ENCODE measurements around the gene CTDNEP1. TPM values are rescaled to one million over a fixed set of nuclear protein-coding genes. Genes with fewer than 3 reads are reported as not detected.

Gene CTDNEP1
- total RNA-seq, 2 experiments from 2014 or later: 79.3 to 80.7 TPM

DNA sequence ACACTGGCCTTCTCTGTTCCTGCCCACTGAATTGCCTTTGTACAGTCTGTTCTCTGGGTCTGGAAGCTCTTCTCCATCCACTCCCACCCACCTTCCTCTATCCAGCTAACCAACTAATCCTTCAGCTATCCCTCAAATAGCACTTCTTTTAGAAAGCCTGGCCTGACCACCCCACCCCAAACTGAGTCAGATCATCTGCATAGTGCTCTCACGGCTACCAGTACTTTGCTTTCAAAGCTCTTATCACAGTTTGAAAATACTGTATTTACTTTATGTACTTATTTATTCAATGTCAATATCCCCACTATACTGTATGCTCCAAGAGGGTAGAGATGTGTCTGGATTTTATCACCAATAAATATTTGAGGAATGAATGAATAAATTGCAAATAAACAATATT is 15.2 kb upstream of the CTDNEP1 start:
- no peaks in the 10 kb centered on the region for H3K9me3 Mint-ChIP-seq
- Histone ChIP-seq H3K4me3 (ENCODE audit: low read length) (no peak overlapping the region), H3K27ac (ENCODE audit: low read depth in 1 of 2, low read length in 2 of 2) (no peak overlapping the region), H3K4me1 (ENCODE audit: insufficient read depth, low read length) (peaks cover 21% of the 10 kb centered on the region), H3K9me3 (ENCODE audit: control insufficient read depth in 1 of 2, insufficient read depth in 1 of 2, low read length in 2 of 2) (peaks cover 0 to 7% of the 10 kb centered on the region in 2 experiments), H3K36me3 (ENCODE audit: insufficient read depth, low read length) (no peaks in the 10 kb centered on the region), H3K27me3 (ENCODE audit: control insufficient read depth in 1 of 2, insufficient read depth in 2 of 2, low read length in 2 of 2) (peaks cover 11 to 13% of the 10 kb centered on the region in 2 experiments)
- DNase-seq (no peak), ATAC-seq (ENCODE audit: poor library complexity) (no peak)
- no peak overlapping the region for H3K4me3 Mint-ChIP-seq
- no peak for TF ChIP-seq CTCF (IDR thresholded peaks at IDR 0.05)
- POLR2A ChIA-PET: interaction anchor here (0.7 kb wide), 1 partner anchor 10 kb away, joined by 4 read pairs; no protein-coding TSS in a partner anchor
- peaks cover 15% of the 10 kb centered on the region for H3K27me3 Mint-ChIP-seq
- intact Hi-C loops (cut with DNase I, micrococcal nuclease): no loop called here
- peaks cover 22% of the 10 kb centered on the region for H3K4me1 Mint-ChIP-seq (ENCODE audit: low read depth)
- H3K27ac Mint-ChIP-seq: no peak overlapping the region
- CTCF ChIA-PET: interaction anchor here (1.0 kb wide), 2 partner anchors 29 to 46 kb away, joined by 3 to 4 read pairs; no protein-coding TSS in a partner anchor
- H3K36me3 Mint-ChIP-seq (ENCODE audit: low read depth): no peaks in the 10 kb centered on the region

DNA sequence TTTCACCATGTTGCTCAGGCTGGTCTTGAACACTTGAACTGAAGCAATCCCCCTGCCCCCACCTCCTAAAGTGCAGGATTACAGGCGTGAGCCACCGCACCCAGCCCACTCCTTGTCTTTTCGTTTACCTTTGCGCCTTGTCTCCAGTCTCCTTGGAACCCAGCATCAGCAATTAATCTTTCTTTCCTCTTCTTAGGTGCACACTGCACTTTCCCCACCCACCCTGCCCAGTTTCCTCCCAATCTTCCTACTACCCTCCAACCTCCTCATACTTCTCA is 12.2 kb upstream of the CTDNEP1 start:
- Histone ChIP-seq H3K27me3 (ENCODE audit: control insufficient read depth in 1 of 2, insufficient read depth in 2 of 2, low read length in 2 of 2) (peaks cover 12 to 13% of the 10 kb centered on the region in 2 experiments), H3K36me3 (ENCODE audit: insufficient read depth, low read length) (peaks cover 7% of the 10 kb centered on the region), H3K27ac (ENCODE audit: low read depth in 1 of 2, low read length in 2 of 2) (no peak overlapping the region), H3K4me1 (ENCODE audit: insufficient read depth, low read length) (peaks cover 35% of the 10 kb centered on the region), H3K4me3 (ENCODE audit: low read length) (no peak overlapping the region), H3K9me3 (ENCODE audit: control insufficient read depth in 1 of 2, insufficient read depth in 1 of 2, low read length in 2 of 2) (peaks cover 0 to 7% of the 10 kb centered on the region in 2 experiments)
- peaks cover 15% of the 10 kb centered on the region for H3K27me3 Mint-ChIP-seq
- ChIA-PET CTCF (interaction anchor here (2.1 kb wide), 1 partner anchor 33 kb away, joined by 4 read pairs; no protein-coding TSS in a partner anchor), POLR2A (interaction anchor here (0.6 to 1.1 kb wide), 2 partner anchors 82 to 218 kb away, joined by 3 read pairs; no protein-coding TSS in a partner anchor)
- intact Hi-C loops (cut with DNase I, micrococcal nuclease): no loop called here
- DNase-seq (no peak), ATAC-seq (ENCODE audit: poor library complexity) (no peak)
- peaks cover 10% of the 10 kb centered on the region for H3K36me3 Mint-ChIP-seq (ENCODE audit: low read depth)
- peak overlapping the region; percentile 1 for H3K27ac Mint-ChIP-seq
- no peak for TF ChIP-seq CTCF (IDR thresholded peaks at IDR 0.05)
- peaks cover 28% of the 10 kb centered on the region for H3K4me1 Mint-ChIP-seq (ENCODE audit: low read depth)
- no peaks in the 10 kb centered on the region for H3K9me3 Mint-ChIP-seq
- peak overlapping the region; percentile 63 for H3K4me3 Mint-ChIP-seq

- peaks cover 12% of the 10 kb centered on the region for H3K36me3 ChIP-seq (ENCODE audit: insufficient read depth, low read length)
- peak in 3 of 14 experiments; percentile 24 to 47 (median 39) for DNase-seq
- peaks cover 35% of the 10 kb centered on the region for H3K4me1 ChIP-seq (ENCODE audit: insufficient read depth, low read length)
- peak overlapping the region; percentile 84 for H3K4me3 Mint-ChIP-seq
- peak overlapping the region; percentile 6 for H3K27ac Mint-ChIP-seq
- H3K9me3 ChIP-seq (ENCODE audit: control insufficient read depth in 1 of 2, insufficient read depth in 1 of 2, low read length in 2 of 2): peaks cover 0 to 7% of the 10 kb centered on the region in 2 experiments
- ChIA-PET CTCF (no interaction called here), POLR2A (interaction anchor here (0.6 to 1.1 kb wide), 3 partner anchors 83 to 227 kb away, joined by 3 read pairs; partner anchors contain the start of gene SLC16A13)
- H3K36me3 Mint-ChIP-seq (ENCODE audit: low read depth): peaks cover 14% of the 10 kb centered on the region
- no peaks in the 10 kb centered on the region for H3K9me3 Mint-ChIP-seq
- no peak overlapping the region for H3K27ac ChIP-seq (ENCODE audit: low read depth in 1 of 2, low read length in 2 of 2)
- H3K4me1 Mint-ChIP-seq (ENCODE audit: low read depth): peaks cover 28% of the 10 kb centered on the region
- ATAC-seq (ENCODE audit: poor library complexity): peak; percentile 39
- H3K4me3 ChIP-seq (ENCODE audit: low read length): peak overlapping the region; percentile 33
- H3K27me3 ChIP-seq (ENCODE audit: control insufficient read depth in 1 of 2, insufficient read depth in 2 of 2, low read length in 2 of 2): peaks cover 12 to 13% of the 10 kb centered on the region in 2 experiments
- intact Hi-C loops (cut with DNase I, micrococcal nuclease): no loop called here
- H3K27me3 Mint-ChIP-seq: peaks cover 15% of the 10 kb centered on the region
- TF ChIP-seq CTCF (IDR thresholded peaks at IDR 0.05): no peak
These were observed 11.6 kb upstream of the CTDNEP1 start for GRCh38 chr17:7262935-7263800.

All from CD4-positive, alpha-beta T cell (primary cell).